Skeletal muscle satellite cell (primary cell): Measurements from ENCODE around the gene RHOG.
A peak's percentile ranks its signal among the peaks of the same experiment; 100 is the strongest.
"Not testable (repeated sequence)": the region's sequence is repeated elsewhere in the genome, so short reads cannot be mapped to it uniquely, and the experiment has no call there.

ENCODE experiments used
- H3K27me3 ChIP-seq: 2 replicates; pipeline ENCODE4 v1.7.0; 2013; ENCODE audit warnings: low read length; ENCODE audit not compliant: control insufficient read depth, insufficient read depth
- H3K36me3 ChIP-seq: 2 replicates; pipeline ENCODE4 v1.7.0; 2013; ENCODE audit warnings: mild to moderate bottlenecking, control low read depth, low read length; ENCODE audit not compliant: insufficient read depth
- H3K4me1 ChIP-seq: 2 replicates; pipeline ENCODE4 v1.7.0; 2013; ENCODE audit warnings: low read length; ENCODE audit not compliant: control insufficient read depth, insufficient read depth
- H3K4me2 ChIP-seq: 2 replicates; pipeline ENCODE4 v1.7.0; 2013; ENCODE audit warnings: mild to moderate bottlenecking, low read length
- H3K4me3 ChIP-seq: 2 replicates; pipeline ENCODE4 v1.7.0; 2013; ENCODE audit warnings: low read length
- H3K9ac ChIP-seq: 2 replicates; pipeline ENCODE4 v1.7.0; 2013; ENCODE audit warnings: mild to moderate bottlenecking, low read depth, low read length, moderate library complexity
- H3K9me3 ChIP-seq: replicated peaks from 2 replicates; pipeline ENCODE4 v1.7.0; 2013; ENCODE audit warnings: mild to moderate bottlenecking, control low read depth, low read length

Gene RHOG

DNA sequence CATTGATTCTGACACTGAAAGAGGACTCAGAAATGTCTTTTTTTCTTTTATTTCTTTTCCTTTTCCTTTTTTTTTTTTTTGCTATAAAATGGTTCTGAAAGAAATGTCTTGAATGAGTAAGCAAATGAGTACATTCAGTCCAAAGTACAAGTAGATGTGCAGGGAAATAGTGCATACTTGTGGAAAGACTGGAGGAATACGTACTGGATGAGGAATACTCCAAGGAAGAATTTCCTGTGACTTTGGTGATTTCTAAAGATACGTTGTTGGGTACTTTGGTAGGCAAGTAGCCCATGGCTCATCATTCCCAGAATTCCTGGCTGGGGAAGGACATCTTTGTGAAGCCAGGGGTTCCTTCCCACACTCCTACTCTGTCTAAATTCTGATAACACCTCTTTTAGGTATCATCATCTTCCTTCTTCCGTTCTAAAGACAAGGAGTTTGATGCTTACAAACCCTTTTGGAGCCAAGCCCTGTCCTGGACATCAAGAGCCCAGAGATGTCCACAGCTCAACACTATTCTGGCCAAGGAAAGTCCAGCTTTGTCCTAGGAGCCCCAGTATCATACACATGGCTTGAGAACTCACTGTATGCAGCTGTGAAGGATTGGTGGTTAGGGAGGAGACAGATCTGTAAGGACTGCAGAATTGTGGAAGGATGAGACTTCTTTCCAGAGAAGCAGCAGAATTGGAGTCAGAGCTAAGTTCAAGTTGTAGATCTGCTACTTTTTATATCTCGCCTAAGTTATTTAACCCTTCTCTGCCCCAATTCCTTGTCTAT, 38.6 kb downstream of the RHOG start:
- no peaks in the 10 kb centered on the region for H3K36me3 ChIP-seq
- no peaks in the 10 kb centered on the region for H3K9me3 ChIP-seq
- H3K4me1 ChIP-seq = peaks cover 26% of the 10 kb centered on the region
- peak overlapping the region; percentile 62 for H3K9ac ChIP-seq
- H3K27me3 ChIP-seq = no peaks in the 10 kb centered on the region
- H3K4me2 ChIP-seq = peak overlapping the region; percentile 50
- no peak overlapping the region for H3K4me3 ChIP-seq

DNA sequence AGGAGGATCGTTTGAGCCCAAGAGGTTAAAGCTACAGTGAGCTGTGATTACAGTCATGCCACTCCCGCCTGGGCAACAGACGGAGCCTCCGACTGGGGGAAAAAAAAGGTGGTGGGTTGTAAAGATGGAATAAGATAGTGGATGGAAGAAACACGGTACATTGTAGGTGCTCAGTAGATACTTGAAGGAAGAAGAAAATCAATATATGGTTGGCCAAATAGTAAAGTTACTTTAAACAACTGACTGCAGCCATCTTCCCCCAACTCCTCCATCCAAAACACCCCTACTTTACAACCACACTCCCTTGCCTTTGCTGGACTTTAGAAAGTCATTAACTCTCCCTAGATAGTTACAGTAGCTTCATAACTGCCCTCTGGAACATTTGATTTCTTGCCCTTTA, 40.9 kb downstream of the RHOG start:
- no peaks in the 10 kb centered on the region for H3K9me3 ChIP-seq
- no peaks in the 10 kb centered on the region for H3K27me3 ChIP-seq
- no peak overlapping the region for H3K4me2 ChIP-seq
- peaks cover 6% of the 10 kb centered on the region for H3K36me3 ChIP-seq
- H3K9ac ChIP-seq = no peak overlapping the region
- peaks cover 40% of the 10 kb centered on the region for H3K4me1 ChIP-seq
- no peak overlapping the region for H3K4me3 ChIP-seq

DNA sequence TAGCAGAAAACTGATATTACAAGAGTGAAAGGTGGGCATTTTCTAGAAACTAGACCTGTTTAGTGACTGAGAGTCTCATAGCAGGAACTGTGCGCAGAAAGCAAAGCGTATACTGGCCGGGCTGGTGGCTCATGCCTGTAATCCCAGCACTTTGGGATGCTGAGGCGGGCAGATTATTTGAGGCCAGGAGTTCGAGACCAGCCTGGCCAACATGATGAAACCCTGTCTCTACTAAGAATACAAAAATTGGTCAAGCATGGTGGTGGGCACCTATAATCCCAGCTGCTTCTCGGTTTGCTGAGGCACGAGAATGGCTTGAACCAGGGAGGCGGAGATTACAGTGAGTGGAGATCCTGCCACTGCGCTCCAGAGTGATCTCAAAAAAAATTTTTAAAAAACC, 41.6 kb downstream of the RHOG start:
- H3K36me3 ChIP-seq = peaks cover 10% of the 10 kb centered on the region
- H3K4me2 ChIP-seq = no peak overlapping the region
- peaks cover 36% of the 10 kb centered on the region for H3K4me1 ChIP-seq
- H3K9ac ChIP-seq = no peak overlapping the region
- H3K4me3 ChIP-seq = no peak overlapping the region
- H3K9me3 ChIP-seq = no peaks in the 10 kb centered on the region
- no peaks in the 10 kb centered on the region for H3K27me3 ChIP-seq

DNA sequence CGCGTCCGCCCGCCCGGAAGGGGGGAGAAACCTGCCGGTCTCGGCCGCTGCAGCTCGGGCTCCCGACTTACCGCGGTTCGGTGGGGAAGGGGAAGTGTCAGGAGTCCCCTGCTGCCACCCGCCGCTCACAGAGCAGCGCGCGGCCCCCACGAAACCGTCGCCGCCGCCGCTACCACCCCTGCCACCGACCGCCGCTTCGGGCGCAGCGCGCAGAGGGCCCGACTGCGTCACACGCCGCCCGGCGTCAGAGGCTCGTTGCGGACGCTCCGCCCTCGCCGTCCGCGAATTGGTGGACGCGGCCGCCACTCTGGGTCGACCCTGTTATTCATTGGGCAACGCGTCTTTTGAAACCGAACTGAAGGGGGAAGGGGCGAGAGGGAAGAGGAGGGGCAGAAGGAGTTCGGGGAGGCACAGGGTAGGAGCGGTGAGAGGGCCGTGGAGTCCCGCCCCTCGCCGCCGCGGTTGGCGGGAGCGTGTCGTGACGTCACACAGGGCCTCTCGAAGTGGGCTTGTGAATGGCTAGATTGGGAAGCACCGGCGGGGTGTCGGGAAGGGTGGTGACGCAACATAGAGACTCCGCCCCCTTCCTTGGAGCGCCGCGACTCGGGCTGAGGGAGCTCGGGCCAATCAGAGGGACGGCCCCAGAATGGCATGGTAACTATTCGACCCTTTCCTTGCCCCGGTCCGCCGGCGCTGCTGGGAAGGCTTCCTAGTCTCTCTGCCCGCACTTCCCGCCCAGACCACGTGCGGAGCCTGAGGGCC, 43.2 kb downstream of the RHOG start, which contains the start of gene NUP98:
TSS of gene NUP98 (minus strand) at position 226 of the 762 bp plus-strand sequence. CDS start 15,437 bp downstream, outside the sequence.
- H3K9me3 ChIP-seq = no peaks in the 10 kb centered on the region
- peak within 1 kb of the TSS; percentile 93 for H3K4me3 ChIP-seq
- peak within 1 kb of the TSS; percentile 100 for H3K9ac ChIP-seq

DNA sequence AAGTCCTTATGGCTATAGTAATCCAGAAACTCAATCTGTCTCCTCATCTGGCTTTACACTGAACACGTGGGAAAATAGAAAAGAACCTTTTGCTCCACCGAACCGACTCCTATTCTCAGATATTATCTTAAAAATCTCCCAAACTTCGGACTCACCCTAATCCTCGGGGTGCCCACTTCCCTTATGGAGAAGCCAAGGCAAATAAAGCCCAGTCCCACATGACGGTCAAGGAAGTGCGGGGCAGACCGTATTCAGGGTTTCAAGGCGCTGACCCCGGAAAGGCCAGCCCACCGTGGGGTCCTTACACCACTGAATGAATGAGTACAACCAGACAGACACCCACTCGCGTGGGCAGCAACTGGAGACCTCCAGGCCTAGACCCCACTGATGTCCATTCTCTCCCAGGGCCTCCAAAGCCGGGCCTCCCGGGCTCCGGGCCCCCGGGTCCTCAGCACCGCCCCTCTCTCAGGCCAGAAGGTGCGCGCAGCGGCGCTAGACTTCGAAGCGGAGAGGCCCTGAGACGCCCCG, 43.9 kb downstream of the RHOG start:
- Histone ChIP-seq H3K9me3 (no peaks in the 10 kb centered on the region), H3K4me3 (peak overlapping the region; percentile 93), H3K9ac (peak overlapping the region; percentile 100), H3K4me1 (peaks cover 21% of the 10 kb centered on the region), H3K4me2 (peak overlapping the region; percentile 85), H3K27me3 (no peaks in the 10 kb centered on the region), H3K36me3 (peaks cover 23% of the 10 kb centered on the region)

More for the DNA sequence above, 43.2 kb downstream of the RHOG start, which contains the start of gene NUP98:
- H3K36me3 ChIP-seq = peaks cover 18% of the 10 kb centered on the region
- H3K27me3 ChIP-seq = no peaks in the 10 kb centered on the region
- peak within 1 kb of the TSS; percentile 87 for H3K4me2 ChIP-seq
- peaks cover 27% of the 10 kb centered on the region for H3K4me1 ChIP-seq

DNA sequence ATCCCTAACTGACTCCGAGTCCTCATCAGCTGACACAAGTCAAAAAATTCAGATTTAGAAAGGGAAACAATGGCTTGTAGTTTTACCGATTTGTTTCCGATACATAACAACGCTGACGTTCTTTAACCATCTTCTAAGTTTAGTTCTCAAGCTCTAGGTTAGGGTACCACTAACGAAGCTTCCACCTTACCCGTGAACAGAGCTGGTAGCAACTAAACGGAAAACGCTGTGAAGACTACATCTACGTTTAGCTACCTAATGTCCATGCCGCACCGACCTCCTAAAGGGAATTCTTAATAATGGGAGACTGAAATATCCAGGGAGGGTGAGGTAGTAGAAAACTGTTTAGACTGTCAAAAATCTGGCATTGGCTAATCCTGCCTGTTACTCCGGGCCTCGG, 44.4 kb downstream of the RHOG start:
- Histone ChIP-seq H3K4me2 (peak overlapping the region; percentile 85), H3K9ac (peak overlapping the region; percentile 100), H3K9me3 (no peaks in the 10 kb centered on the region), H3K4me1 (peaks cover 18% of the 10 kb centered on the region), H3K4me3 (peak overlapping the region; percentile 93), H3K36me3 (peaks cover 23% of the 10 kb centered on the region), H3K27me3 (no peaks in the 10 kb centered on the region)

DNA sequence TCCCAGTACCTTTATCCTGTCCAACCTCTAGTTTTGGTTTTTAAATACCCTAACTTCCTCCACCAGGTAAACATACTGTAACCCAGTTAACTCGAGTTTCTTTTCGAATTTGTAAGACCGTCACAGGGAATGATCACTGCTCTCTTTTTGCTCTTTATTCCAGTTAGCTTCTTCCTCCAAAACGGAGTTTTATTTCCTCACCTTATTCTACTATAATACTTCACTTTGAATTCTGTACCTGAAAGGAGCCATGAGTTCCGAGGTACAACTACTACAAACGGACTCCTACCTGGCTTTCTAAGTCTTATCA, 44.8 kb downstream of the RHOG start:
- peak overlapping the region; percentile 93 for H3K4me3 ChIP-seq
- no peaks in the 10 kb centered on the region for H3K27me3 ChIP-seq
- H3K4me1 ChIP-seq = peaks cover 18% of the 10 kb centered on the region
- peaks cover 23% of the 10 kb centered on the region for H3K36me3 ChIP-seq
- H3K4me2 ChIP-seq = peak overlapping the region; percentile 85
- peak overlapping the region; percentile 100 for H3K9ac ChIP-seq
- H3K9me3 ChIP-seq = no peaks in the 10 kb centered on the region

DNA sequence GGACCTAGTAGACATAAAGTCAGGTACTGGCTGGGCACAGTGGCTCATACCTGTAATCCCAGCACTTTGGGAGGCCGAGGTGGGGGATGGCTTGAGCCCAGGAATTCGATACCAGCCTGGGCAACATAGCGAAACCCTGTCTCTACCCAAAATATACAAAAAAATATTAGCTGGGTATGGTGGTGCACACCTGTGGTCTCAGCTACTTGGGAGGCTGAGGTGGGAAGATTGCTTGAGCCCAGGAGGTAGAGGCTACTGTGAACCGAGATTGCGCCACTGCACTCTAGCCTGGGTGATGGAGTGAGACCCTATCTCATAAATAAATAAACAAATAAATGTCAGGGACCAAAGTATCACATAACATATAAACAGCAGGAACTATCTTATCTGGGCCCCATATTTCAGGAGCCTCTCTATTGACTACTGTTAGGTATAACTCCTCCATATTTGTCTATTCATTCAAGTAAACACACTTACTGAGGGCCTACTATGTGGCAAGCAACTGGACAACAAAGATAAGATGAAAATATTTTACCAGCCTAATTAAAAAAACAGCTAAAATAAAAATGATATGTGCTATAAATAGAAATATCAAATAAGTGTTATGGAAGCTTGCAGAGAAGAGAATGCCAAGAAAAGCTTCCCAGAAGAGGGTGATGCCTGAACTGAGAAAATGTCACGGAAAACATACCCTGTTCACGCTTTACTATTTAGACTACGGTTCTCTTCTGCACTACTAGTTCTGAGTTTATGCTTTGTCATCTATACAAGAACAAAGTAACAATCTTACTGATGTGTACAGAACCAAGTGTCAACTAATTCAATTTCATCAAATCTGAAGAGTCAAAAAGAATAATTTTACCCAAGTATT, 45.4 kb downstream of the RHOG start:
- Histone ChIP-seq H3K4me3 (peak overlapping the region; percentile 93), H3K9ac (peak overlapping the region; percentile 100), H3K4me2 (peak overlapping the region; percentile 85)

DNA sequence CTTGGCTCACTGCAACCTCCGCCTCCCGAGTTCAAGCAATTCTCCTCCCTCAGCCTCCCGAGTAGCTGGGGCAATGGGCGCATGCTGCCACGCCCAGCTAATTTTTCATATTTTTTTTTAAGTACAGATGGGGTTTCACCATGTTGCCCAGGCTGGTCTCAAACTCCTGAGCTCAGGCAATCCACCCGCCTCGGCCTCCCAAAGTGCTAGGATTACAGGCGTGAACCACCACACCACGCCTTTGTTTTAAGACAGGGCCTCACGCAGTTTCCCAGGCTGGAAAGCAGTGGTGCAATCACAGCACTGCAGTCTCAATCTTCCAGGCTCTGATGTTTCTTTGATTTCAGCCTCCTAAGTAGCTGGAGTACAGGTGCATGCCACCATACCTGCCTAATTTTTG, 46.4 kb downstream of the RHOG start:
- H3K27me3 ChIP-seq, H3K4me2 ChIP-seq, H3K9ac ChIP-seq, H3K4me3 ChIP-seq, H3K9me3 ChIP-seq: not testable (repeated sequence)
- Histone ChIP-seq H3K36me3 (peaks cover 32% of the 10 kb centered on the region), H3K4me1 (peaks cover 18% of the 10 kb centered on the region)

More for the DNA sequence above, 45.4 kb downstream of the RHOG start:
- Histone ChIP-seq H3K9me3 (no peaks in the 10 kb centered on the region), H3K36me3 (peaks cover 26% of the 10 kb centered on the region), H3K4me1 (peaks cover 18% of the 10 kb centered on the region), H3K27me3 (no peaks in the 10 kb centered on the region)

DNA sequence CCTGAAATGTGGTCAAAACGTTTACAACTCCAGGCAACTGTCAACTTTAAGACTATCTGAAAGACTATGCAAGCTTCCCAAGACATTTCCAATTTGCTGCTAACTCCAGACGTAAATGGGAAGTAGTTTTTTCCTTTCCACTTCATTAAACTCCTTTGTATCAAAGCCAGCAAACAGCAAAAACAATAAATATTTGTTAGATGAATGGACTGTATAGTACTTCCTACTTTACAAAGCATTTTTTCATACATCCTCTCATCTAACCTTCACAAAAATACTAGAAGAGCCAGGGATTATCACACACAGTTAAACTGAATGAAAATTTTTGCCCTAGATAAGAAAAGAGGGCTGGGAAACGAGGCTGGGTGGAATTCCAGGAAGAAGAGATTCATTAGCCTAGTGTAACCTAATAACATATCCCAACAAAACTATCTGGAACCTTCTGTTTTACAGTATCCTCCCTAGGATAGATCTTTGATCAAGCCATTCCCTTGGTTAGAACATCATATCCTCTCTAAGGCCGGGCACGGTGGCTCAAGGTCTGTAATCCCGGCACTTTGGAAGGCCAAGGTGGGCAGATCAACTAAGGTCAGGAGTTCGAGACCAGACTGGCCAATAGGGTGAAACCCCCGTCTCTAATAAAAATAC, 53.9 kb downstream of the RHOG start:
- H3K36me3 ChIP-seq = peaks cover 16% of the 10 kb centered on the region
- peaks cover 27% of the 10 kb centered on the region for H3K4me1 ChIP-seq
- no peak overlapping the region for H3K4me3 ChIP-seq
- H3K4me2 ChIP-seq = peak overlapping the region; percentile 54
- H3K27me3 ChIP-seq = no peaks in the 10 kb centered on the region
- H3K9ac ChIP-seq = no peak overlapping the region
- no peaks in the 10 kb centered on the region for H3K9me3 ChIP-seq
